ENCODE data around the gene CACNA1E. TPM values are rescaled to one million over a fixed set of nuclear protein-coding genes. Genes with fewer than 3 reads are reported as not detected.

Gene CACNA1E
- total RNA-seq, 1 experiment from 2014 or later = 0.46 TPM

DNA sequence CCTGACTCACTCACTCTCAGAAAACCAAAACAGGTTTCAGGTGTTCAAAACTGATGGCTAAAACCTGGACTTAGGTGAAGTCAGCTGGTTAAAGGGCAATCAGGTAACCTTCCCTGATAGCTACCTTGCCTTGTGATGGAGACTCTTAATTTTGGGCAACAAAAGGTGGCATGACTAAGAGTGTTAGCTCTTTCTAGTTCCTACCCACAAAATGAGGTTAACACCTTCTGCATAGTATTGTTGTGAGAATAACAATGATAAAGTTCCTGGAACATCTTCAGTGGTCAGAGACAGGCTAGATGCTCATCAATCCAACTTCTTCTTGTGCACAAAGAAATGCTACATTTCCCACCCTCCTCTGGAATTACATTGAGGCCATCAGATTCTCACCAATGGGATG lies 363.4 kb downstream of the CACNA1E start:
- no peak overlapping the region for H3K4ac ChIP-seq (ENCODE audit: low read depth, low read length)
- no peak overlapping the region for H3K56ac ChIP-seq (ENCODE audit: insufficient read length, low read depth, low read length)
- no peak overlapping the region for H2BK5ac ChIP-seq (ENCODE audit: insufficient read length, low read length)
- Mint-ChIP-seq H3K4me3 (no peak overlapping the region), H3K36me3 (ENCODE audit: insufficient read depth in 1 of 3, low read depth in 3 of 3) (no peaks in the 10 kb centered on the region; a peak in 1 of 7 replicates), H3K27me3 (ENCODE audit: low read depth) (peaks cover 4% of the 10 kb centered on the region; the same call in 1 of the 2 replicates), H3K27ac (no peak overlapping the region), H3K9me3 (peaks cover 0 to 4% of the 10 kb centered on the region in 2 experiments; a peak in 2 of 5 replicates), H3K4me1 (no peaks in the 10 kb centered on the region)
- no peak overlapping the region for H4K91ac ChIP-seq (ENCODE audit: insufficient read length, low read depth, low read length)
- H2AK5ac ChIP-seq (ENCODE audit: insufficient read length, low read length) = no peak overlapping the region
- H2AFZ ChIP-seq (ENCODE audit: low read length) = no peak overlapping the region
- H3K23me2 ChIP-seq (ENCODE audit: insufficient read length, low read depth, low read length, poor library complexity, severe bottlenecking) = no peaks in the 10 kb centered on the region
- H3K9me3 ChIP-seq (ENCODE audit: control insufficient read depth, low read depth, low read length) = no peaks in the 10 kb centered on the region
- no peak overlapping the region for H3K9ac ChIP-seq (ENCODE audit: extremely low read depth, insufficient read length, low read length)
- no peaks in the 10 kb centered on the region for H3K79me2 ChIP-seq (ENCODE audit: insufficient read depth, low read length)
- H4K20me1 ChIP-seq (ENCODE audit: control insufficient read depth, insufficient read depth, insufficient read length) = no peaks in the 10 kb centered on the region
- no peak overlapping the region for H2BK15ac ChIP-seq (ENCODE audit: low read depth, low read length)
- no peak overlapping the region for H4K5ac ChIP-seq (ENCODE audit: insufficient read length, low read depth, low read length)
- no peak overlapping the region for H2BK20ac ChIP-seq (ENCODE audit: low read depth, low read length, poor library complexity, severe bottlenecking)
- no peaks in the 10 kb centered on the region for H3K79me1 ChIP-seq (ENCODE audit: insufficient read depth, low read depth, low read length, poor library complexity, severe bottlenecking)
- no peak overlapping the region for H3K27ac ChIP-seq (ENCODE audit: insufficient read length, low read depth, low read length)
- no peak overlapping the region for H3K23ac ChIP-seq (ENCODE audit: insufficient read length, low read depth, low read length)
- DNase-seq = no peak
- no peak overlapping the region for H3K4me2 ChIP-seq (ENCODE audit: insufficient read depth, insufficient read length, low read length)
- no peaks in the 10 kb centered on the region for H3K27me3 ChIP-seq (ENCODE audit: insufficient read depth, low read length)
- H2BK120ac ChIP-seq (ENCODE audit: low read depth, low read length, poor library complexity, severe bottlenecking) = no peak overlapping the region
- no peak overlapping the region for H3K18ac ChIP-seq (ENCODE audit: insufficient read length, low read depth, low read length)
- no peaks in the 10 kb centered on the region for H3K4me1 ChIP-seq (ENCODE audit: insufficient read depth, low read length)
- H2BK12ac ChIP-seq (ENCODE audit: insufficient read length, low read depth, low read length) = no peak overlapping the region
- no peak for TF ChIP-seq CTCF (conservative IDR thresholded peaks at IDR 0.05)
- H3T11ph ChIP-seq (ENCODE audit: low read length) = no peak overlapping the region
- H4K8ac ChIP-seq (replicated peaks; ENCODE audit: insufficient read length, low read depth, low read length) = no peak overlapping the region
- H3K14ac ChIP-seq (ENCODE audit: insufficient read depth, low read length) = no peak overlapping the region
